ENCODE results near the gene EXOC3L4. TPM values are rescaled to one million over a fixed set of nuclear protein-coding genes. Genes with fewer than 3 reads are reported as not detected.

EXOC3L4 gene
- total RNA-seq, result not detected in 2 replicates

DNA sequence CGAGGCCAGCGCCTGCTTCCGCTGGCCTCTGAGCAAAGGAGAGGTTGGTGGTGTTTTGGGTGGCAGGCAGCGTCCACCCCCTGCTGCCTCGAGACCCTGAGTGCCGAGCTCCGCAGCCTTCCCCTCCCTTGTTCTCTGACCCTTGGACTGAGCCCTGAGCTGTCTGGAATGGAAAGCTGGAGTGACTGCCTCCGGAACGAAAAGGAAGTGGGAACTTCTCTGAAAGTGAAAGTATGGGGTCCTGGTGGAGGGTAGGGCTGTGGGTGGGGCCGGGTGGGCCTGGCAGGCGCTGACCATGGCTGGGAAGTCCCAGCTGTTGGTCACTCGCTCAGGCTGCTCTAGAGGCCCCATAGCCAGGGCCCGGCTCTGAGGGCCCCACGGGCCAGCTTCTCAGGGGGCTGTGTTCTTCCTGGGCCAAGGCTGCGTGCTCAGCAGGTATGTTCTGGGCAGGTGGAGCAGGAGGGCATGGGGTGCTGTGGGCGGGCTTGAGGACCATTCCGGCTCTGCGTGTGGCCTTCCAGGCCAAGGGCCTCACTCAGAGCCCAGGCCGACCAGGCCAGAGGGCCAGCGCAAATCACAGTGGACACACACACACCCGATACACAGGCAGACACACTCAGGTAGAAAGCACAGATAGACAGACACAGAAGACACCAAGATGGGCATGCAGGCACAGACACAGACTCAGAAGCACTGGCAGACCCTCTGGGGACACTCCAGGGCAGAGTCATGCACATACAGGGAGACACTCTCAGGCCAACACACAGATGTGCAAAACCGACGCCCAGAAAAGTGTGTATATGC, at the start of gene EXOC3L4:
Gene EXOC3L4 (plus strand): TSS at position 320 of the 804 bp plus-strand sequence. CDS start 5,495 bp downstream, outside the sequence.

DNA sequence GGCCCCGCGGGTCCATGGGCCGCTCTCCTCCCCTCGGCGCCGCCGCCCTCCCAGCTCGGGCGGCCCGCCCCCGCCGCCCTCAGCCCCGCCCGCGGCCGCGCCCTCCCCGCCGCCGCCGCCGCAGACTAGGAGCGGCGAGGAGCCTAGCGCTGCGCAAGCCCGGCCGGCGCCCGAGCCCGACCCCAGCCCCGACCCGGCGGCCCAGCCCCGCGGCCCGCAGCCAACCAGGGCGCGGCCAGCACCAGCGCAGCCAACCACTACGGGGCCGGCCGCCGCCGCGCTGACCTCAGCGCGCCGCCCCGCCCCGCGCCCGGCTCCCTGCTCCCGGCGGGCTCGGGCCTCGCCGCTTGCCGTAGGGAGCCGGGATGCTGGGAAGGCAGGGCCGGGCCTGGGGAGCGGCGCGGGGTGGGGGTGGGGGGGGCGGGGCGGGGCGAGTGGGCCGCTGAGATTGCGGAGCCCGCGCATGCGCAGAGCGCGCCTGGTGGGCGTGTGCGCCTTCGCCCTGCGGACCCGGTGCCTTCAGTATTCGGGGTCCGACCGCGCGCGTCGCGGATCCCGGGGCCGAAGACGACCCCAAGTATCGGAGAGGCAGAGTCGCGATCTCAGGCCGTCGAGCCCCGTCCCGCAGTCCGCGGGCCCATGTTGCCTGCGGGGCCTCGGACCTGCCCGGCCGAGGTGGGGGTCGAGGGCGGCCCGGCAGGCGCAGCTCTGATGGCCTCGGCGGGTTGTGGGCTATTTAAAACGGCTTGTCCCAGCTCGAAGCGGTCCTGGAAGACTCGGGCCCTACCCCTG, 37.0 kb upstream of the EXOC3L4 start, which contains the start of gene CDC42BPB:
Gene CDC42BPB (minus strand): TSS at position 178 of the 792 bp plus-strand sequence. CDS start 376 bp downstream, outside the sequence.

DNA sequence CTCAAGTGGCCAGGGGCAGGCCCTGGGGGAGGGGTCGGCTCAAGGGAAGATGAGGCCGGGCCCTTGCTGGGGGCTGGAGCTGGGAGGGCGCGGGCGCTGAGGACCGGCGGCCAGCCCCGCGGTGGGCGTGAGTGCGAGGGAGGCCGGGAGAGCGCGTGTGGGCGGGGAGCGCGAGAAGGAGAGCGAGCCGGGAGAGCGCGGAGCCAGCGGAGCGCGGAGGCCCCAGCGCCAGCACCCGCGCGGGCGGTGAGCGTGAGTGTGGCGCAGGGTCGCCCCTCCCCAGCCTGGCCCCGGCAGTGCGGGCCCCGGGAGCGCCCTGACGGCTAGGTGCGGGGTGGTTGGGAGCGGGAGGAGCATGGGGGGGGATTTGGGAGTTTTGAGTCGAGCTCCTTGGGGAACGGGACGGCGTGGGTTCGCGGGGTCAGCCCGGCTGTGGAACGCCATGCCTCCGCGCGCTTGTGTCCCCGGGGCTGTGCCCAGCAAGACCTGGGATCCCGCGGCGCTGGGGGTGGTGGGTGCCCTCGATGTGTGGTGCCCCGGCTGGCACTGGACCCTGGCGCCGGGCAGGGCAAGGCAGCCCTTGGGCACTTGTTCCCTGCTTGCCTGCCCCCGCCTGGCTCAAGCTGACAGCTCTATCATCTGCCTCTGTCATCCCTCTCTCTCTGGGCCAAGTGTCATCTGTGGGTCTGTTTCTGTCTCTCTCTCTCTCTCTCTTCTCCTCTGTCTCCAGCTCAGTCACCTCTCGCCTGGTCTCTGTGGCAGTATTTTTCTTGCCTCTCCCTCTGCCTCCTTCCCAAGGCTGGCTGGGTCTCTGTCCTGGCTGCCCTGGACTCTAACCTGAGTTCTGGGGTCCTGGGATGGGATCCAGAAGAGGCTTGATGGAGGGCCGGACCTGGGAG, 10.3 kb upstream of the EXOC3L4 start, which contains the start of gene LBHD2:
Gene LBHD2 (plus strand): TSS at position 190 of the 899 bp plus-strand sequence. CDS start 1,803 bp downstream, outside the sequence.

DNA sequence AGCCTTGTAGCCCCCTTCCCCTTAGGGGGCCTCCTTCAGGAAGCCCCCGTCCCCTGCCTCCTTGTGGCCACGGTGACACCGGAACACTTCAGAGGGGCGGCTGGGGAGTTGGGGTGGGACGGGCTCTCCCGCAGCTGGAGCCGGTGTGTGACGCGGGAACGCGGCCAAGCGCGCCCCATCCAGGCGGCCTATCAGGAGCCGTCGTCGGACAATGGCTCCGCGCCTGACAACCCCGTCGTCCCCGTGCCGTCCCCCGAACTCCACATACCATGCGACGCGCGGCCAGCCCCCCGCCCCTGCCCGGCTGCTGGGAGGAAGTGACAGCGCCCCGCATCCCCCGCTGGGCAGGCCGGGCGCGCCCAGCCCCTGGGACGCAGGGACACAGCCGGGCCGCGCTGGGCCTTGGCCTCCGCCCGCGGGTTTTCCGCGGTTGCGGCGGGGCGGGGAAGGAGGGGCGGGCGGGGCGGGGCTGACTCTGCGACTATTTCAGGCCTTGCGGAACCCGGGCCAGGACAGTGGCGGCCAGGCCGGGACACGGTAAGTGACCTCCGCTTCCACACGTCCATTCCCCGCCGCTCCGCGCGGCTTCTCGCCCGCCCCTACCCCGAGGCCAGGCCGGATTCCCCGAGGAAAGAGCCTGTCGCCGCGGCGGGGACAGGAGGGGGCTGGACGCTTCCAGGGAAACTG, 28.6 kb downstream of the EXOC3L4 start, which contains the start of gene TNFAIP2:
Gene TNFAIP2 (plus strand): TSS at position 515 of the 687 bp plus-strand sequence. CDS start 2,997 bp downstream, outside the sequence.

Other genes starting within 250 kb of the EXOC3L4 start
- gene AMN, start 172.1 kb upstream of the EXOC3L4 start, total RNA-seq, result 0.32 TPM in 1 of 2 replicates, not detected in the other
- 77.1 and 89.6 TPM in 2 replicates for gene CDC42BPB, start 37.2 kb upstream of the EXOC3L4 start, total RNA-seq
- not detected in 2 replicates for gene LBHD2, start 10.5 kb upstream of the EXOC3L4 start, total RNA-seq
- gene TNFAIP2, start 28.7 kb downstream of the EXOC3L4 start, total RNA-seq, result 24.0 and 35.7 TPM in 2 replicates
- 105 and 115 TPM in 2 replicates for gene EIF5, start 239.5 kb downstream of the EXOC3L4 start, total RNA-seq